CD1c-positive myeloid dendritic cell (primary cell): ENCODE data around the gene GLCE.

Experiments
- DNase-seq: peaks from one replicate; pipeline ENCODE4 v3.0.0-alpha.2; 2016; ENCODE audit errors: extremely low spot score

The GLCE gene

GRCh38 chr15:69320977-69321554 is 160.6 kb downstream of the GLCE start:
- DNase-seq, result peak; percentile 5
